KMS-11 (cell line): ENCODE measurements around the gene MSI2.

ENCODE experiments used
- H2AFZ ChIP-seq: fragments of 200-600 bp; sonication (generic); 2 replicates; pipeline ENCODE4 v1.6.1; 2016; ENCODE audit warnings: antibody characterized with exemption, mixed run types, low read depth
- H3K27ac ChIP-seq: fragments of 200-600 bp; sonication (generic); 2 replicates; pipeline ENCODE4 v1.6.1; 2016; ENCODE audit warnings: mild to moderate bottlenecking, mixed run types
- H3K27me3 ChIP-seq: fragments of 200-600 bp; sonication (generic); 2 replicates; pipeline ENCODE4 v1.6.1; 2017; ENCODE audit warnings: mild to moderate bottlenecking, low read depth, mixed run types, moderate library complexity; ENCODE audit not compliant: insufficient read depth
- H3K36me3 ChIP-seq: fragments of 200-600 bp; sonication (generic); 2 replicates; pipeline ENCODE4 v1.6.1; 2017; ENCODE audit warnings: mild to moderate bottlenecking, mixed run types; ENCODE audit not compliant: insufficient read depth
- H3K4me1 ChIP-seq: fragments of 200-600 bp; sonication (generic); 2 replicates; pipeline ENCODE4 v1.6.1; 2016; ENCODE audit warnings: mild to moderate bottlenecking, low read depth, mixed run types; ENCODE audit not compliant: poor library complexity, severe bottlenecking
- H3K4me2 ChIP-seq: fragments of 200-600 bp; sonication (generic); 2 replicates; pipeline ENCODE4 v1.7.0; 2016; ENCODE audit warnings: mild to moderate bottlenecking, mixed run types
- H3K4me3 ChIP-seq: fragments of 200-600 bp; sonication (generic); IDR thresholded peaks from 2 replicates; pipeline ENCODE4 v1.6.1; 2017; ENCODE audit warnings: low read depth, low read length, mixed read lengths; ENCODE audit not compliant: insufficient read depth
- H3K79me2 ChIP-seq: fragments of 200-600 bp; sonication (generic); 2 replicates; pipeline ENCODE4 v1.6.1; 2016; ENCODE audit warnings: low read depth, mixed run types; ENCODE audit not compliant: insufficient read depth
- H3K9ac ChIP-seq: fragments of 200-600 bp; sonication (generic); 2 replicates; pipeline ENCODE4 v1.6.1; 2016; ENCODE audit warnings: mild to moderate bottlenecking, mixed run types
- H4K20me1 ChIP-seq: fragments of 200-600 bp; sonication (generic); 2 replicates; pipeline ENCODE4 v1.6.1; 2016; ENCODE audit warnings: mild to moderate bottlenecking, mixed run types; ENCODE audit not compliant: insufficient read depth
- TF ChIP-seq, protein P1 (sequence below): fragments of 200-600 bp; sonication (generic); conservative IDR thresholded peaks from 2 replicates; pipeline ENCODE4 v1.6.1; 2017; ENCODE audit warnings: low read depth, mild to moderate bottlenecking, antibody characterized with exemption, low read length, moderate library complexity, mixed read lengths

Gene MSI2

GRCh38 chr17:57608369-57609124 lies 352.2 kb downstream of the MSI2 start:
- no peak overlapping the region for H3K27ac ChIP-seq
- no peaks in the 10 kb centered on the region for H3K27me3 ChIP-seq
- H3K36me3 ChIP-seq: no peaks in the 10 kb centered on the region
- TF ChIP-seq, protein P1, sequence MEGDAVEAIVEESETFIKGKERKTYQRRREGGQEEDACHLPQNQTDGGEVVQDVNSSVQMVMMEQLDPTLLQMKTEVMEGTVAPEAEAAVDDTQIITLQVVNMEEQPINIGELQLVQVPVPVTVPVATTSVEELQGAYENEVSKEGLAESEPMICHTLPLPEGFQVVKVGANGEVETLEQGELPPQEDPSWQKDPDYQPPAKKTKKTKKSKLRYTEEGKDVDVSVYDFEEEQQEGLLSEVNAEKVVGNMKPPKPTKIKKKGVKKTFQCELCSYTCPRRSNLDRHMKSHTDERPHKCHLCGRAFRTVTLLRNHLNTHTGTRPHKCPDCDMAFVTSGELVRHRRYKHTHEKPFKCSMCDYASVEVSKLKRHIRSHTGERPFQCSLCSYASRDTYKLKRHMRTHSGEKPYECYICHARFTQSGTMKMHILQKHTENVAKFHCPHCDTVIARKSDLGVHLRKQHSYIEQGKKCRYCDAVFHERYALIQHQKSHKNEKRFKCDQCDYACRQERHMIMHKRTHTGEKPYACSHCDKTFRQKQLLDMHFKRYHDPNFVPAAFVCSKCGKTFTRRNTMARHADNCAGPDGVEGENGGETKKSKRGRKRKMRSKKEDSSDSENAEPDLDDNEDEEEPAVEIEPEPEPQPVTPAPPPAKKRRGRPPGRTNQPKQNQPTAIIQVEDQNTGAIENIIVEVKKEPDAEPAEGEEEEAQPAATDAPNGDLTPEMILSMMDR: no peak
- H4K20me1 ChIP-seq: no peaks in the 10 kb centered on the region
- H3K4me2 ChIP-seq: no peak overlapping the region
- H3K9ac ChIP-seq: no peak overlapping the region
- H2AFZ ChIP-seq: no peak overlapping the region
- peaks cover 6% of the 10 kb centered on the region; the same call in 1 of the 2 replicates for H3K79me2 ChIP-seq
- peaks cover 61% of the 10 kb centered on the region for H3K4me1 ChIP-seq
- H3K4me3 ChIP-seq: no peak overlapping the region

- H3K27me3 ChIP-seq: no peaks in the 10 kb centered on the region
- H3K4me2 ChIP-seq: no peak overlapping the region
- no peak overlapping the region for H3K9ac ChIP-seq
- no peaks in the 10 kb centered on the region for H4K20me1 ChIP-seq
- peaks cover 6% of the 10 kb centered on the region; the same call in 1 of the 2 replicates for H3K79me2 ChIP-seq
- H2AFZ ChIP-seq: no peak overlapping the region
- no peak overlapping the region for H3K4me3 ChIP-seq
- TF ChIP-seq, protein P1: no peak
- H3K4me1 ChIP-seq: peaks cover 58% of the 10 kb centered on the region
- no peaks in the 10 kb centered on the region for H3K36me3 ChIP-seq
- no peak overlapping the region for H3K27ac ChIP-seq
Observed at GRCh38 chr17:57609125-57609877, 353.0 kb downstream of the MSI2 start.

GRCh38 chr17:57609878-57610270 lies 353.6 kb downstream of the MSI2 start:
- no peak overlapping the region for H2AFZ ChIP-seq
- no peak overlapping the region for H3K9ac ChIP-seq
- H3K4me3 ChIP-seq: no peak overlapping the region
- H3K36me3 ChIP-seq: no peaks in the 10 kb centered on the region
- H3K27ac ChIP-seq: no peak overlapping the region
- H3K4me1 ChIP-seq: peaks cover 58% of the 10 kb centered on the region
- TF ChIP-seq, protein P1: no peak
- H4K20me1 ChIP-seq: no peaks in the 10 kb centered on the region
- H3K4me2 ChIP-seq: no peak overlapping the region
- peaks cover 6% of the 10 kb centered on the region; the same call in 1 of the 2 replicates for H3K79me2 ChIP-seq
- H3K27me3 ChIP-seq: no peaks in the 10 kb centered on the region

DNA sequence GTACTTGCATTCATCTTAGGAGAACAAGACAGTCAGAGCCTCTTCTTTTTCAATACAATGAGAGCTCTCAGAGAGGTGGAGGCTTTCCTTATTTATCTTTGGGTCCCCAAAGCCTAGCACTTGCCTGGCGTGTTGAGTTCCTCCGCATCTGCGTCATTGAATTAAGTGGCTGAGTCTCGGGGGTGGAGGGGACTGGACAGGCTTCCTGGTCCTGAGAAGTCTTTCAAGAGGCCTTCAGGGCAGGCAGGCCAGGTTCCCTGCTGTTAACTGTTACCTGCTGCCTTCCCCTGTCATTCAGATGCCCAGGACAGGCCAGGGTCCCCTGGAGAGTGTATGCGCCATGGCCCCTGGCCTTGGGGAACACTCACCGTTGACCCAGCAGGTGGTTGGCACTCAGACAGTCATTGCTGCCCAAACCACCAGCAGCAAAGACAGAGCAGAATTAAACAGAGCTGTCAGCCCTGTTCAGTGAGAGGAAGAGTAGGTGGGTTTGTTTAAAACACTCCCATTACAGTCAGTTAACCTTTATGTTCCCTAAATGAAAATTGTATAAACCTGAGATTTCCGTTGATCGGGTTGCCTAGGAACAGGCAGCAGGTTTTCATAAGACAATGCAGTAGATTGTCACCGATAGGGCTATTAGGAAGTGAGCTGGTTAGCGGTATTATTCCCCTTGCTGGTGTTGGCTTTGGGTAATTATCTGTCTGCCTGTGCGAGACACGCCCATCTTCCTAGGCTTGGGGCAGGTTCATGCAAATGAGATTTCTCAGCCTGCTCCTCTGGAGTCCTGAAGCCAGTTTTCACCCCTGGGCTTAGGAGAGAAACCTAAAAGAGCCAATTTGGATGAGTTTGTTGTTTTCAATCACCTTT lies 356.1 kb downstream of the MSI2 start:
- H3K4me1 ChIP-seq: peaks cover 38% of the 10 kb centered on the region
- no peak overlapping the region for H3K9ac ChIP-seq
- H3K27me3 ChIP-seq: no peaks in the 10 kb centered on the region
- no peak overlapping the region for H3K4me2 ChIP-seq
- H4K20me1 ChIP-seq: no peaks in the 10 kb centered on the region
- H2AFZ ChIP-seq: no peak overlapping the region
- H3K4me3 ChIP-seq: no peak overlapping the region
- TF ChIP-seq, protein P1: no peak
- no peak overlapping the region for H3K27ac ChIP-seq
- H3K79me2 ChIP-seq: no peaks in the 10 kb centered on the region; the same call in 1 of the 2 replicates
- peaks cover 4% of the 10 kb centered on the region; the same call in 1 of the 2 replicates for H3K36me3 ChIP-seq
